Ovary (tissue), 9 donors: ENCODE data around the gene EPN3. TPM values are rescaled to one million over a fixed set of nuclear protein-coding genes. Genes with fewer than 3 reads are reported as not detected.

Source experiments
- DNase-seq, 5 donors: peaks; one replicate each; pipeline ENCODE4 v3.0.0-alpha.2; 2019 to 2020
- H3K27ac ChIP-seq, 2 donors: fragments of 200-600 bp; one replicate each; pipeline versions ENCODE4 v1.5.1 to v1.8.0; 2019 to 2022
- H3K27me3 ChIP-seq: fragments of 200-600 bp; one replicate; pipeline ENCODE4 v1.8.0; 2022
- H3K36me3 ChIP-seq: fragments of 200-600 bp; sonication (generic); one replicate; pipeline ENCODE4 v1.5.1; 2019
- H3K4me1 ChIP-seq: one replicate; pipeline ENCODE4 v1.8.1; 2013; ENCODE audit warnings: mild to moderate bottlenecking, moderate library complexity; ENCODE audit not compliant: insufficient read depth
- H3K4me3 ChIP-seq: fragments of 200-600 bp; sonication (generic); one replicate; pipeline ENCODE4 v1.5.1; 2017
- H3K9me3 ChIP-seq, 2 donors: fragments of 200-600 bp in 1 of 2; sonication (generic) in 1 of 2; one replicate each; pipeline versions ENCODE4 v1.5.1 to v1.8.1; 2013 to 2019; ENCODE audit warnings: mild to moderate bottlenecking in 1 of 2, moderate library complexity in 1 of 2
- EP300 ChIP-seq: sonication (generic); formaldehyde crosslinking; IDR thresholded peaks from one replicate; pipeline ENCODE4 v1.6.1; 2017; ENCODE audit warnings: antibody characterized with exemption
- POLR2A ChIP-seq: fragments of 450-650 bp; IDR thresholded peaks from one replicate; pipeline ENCODE4 v1.6.1; 2017; ENCODE audit warnings: antibody characterized with exemption, mild to moderate bottlenecking, moderate library complexity
- WGBS, 3 donors: extraction: QIAGEN DNeasy Blood & Tissue Kit in 1 of 3; methylation state at CpG; one replicate each; pipeline versions ENCODE4 v1.1.5 to v1.1.7; 2013 to 2017; 5-methylcytosine and 5-hydroxymethylcytosine counted together
- intact Hi-C, 4 donors: fragments of 100-400 bp; cut with DNase I; formaldehyde crosslinking; loops; one replicate each; pipeline versions ENCODE4 v1.11.0 to v1.15.1; 2022 to 2023
- polyA plus RNA-seq, 2 donors: library from polyadenylated mRNA; stranded (reverse); fragments of 200-250 nt in 1 of 2; fragments of 350-450 nt in 1 of 2; fragmentation: Illumina TruSeq in 1 of 2; extraction: RNeasy Lipid Tissue Mini Kit (QIAGEN cat#74804) in 1 of 2; gene quantifications; one replicate each; pipeline ENCODE4 v1.2.3, GENCODE V29; 2013 to 2014
- total RNA-seq, 7 donors: library from RNA; depleted of rRNA in 2 of 7; stranded (reverse); fragments of >200 nt in 2 of 7; fragmentation: NEBNext Ultra II Directional in 3 of 7; extraction: Animal tissue kit (Norgen Biotek cat#: 25700) in 3 of 7; gene quantifications; one replicate each; pipeline versions ENCODE4 v1.1.0 to v1.2.4, GENCODE V29; 2016 to 2023
- TF ChIP-seq, protein P1 (sequence below), 3 donors: fragments of 450-650 bp in 2 of 3; fragments of 200-600 bp in 1 of 3; IDR thresholded peaks; one replicate each; pipeline versions ENCODE4 v1.5.1 to v1.8.0; 2016 to 2022; ENCODE audit warnings: antibody characterized with exemption in 3 of 3, mild to moderate bottlenecking in 1 of 3
- donor health status: DM: no; HTN: no; CAD: no; lungs with moderate emphysema.
- donor health status: DM: no; HTN: no; CAD: no.
- donor health status: Bipolar disorder and iron deficiency.
- donor health status: DM: yes; HTN: yes; CAD: no.
- donor health status: DM: no; HTN: no; CAD: no.
- donor health status: DM: yes; HTN: yes; CAD: no.

The EPN3 gene
- total and polyA plus RNA-seq, 9 donors, result 6.2 to 33.4 (median 21.0) TPM

- Histone ChIP-seq H3K36me3 (no peaks in the 10 kb centered on the region), H3K4me1 (peaks cover 21% of the 10 kb centered on the region), H3K27ac (no peak overlapping the region), H3K4me3 (no peak overlapping the region), H3K9me3 (no peaks in the 10 kb centered on the region), H3K27me3 (no peaks in the 10 kb centered on the region)
- no peak for TF ChIP-seq EP300
- no peak for TF ChIP-seq POLR2A
- TF ChIP-seq, protein P1, sequence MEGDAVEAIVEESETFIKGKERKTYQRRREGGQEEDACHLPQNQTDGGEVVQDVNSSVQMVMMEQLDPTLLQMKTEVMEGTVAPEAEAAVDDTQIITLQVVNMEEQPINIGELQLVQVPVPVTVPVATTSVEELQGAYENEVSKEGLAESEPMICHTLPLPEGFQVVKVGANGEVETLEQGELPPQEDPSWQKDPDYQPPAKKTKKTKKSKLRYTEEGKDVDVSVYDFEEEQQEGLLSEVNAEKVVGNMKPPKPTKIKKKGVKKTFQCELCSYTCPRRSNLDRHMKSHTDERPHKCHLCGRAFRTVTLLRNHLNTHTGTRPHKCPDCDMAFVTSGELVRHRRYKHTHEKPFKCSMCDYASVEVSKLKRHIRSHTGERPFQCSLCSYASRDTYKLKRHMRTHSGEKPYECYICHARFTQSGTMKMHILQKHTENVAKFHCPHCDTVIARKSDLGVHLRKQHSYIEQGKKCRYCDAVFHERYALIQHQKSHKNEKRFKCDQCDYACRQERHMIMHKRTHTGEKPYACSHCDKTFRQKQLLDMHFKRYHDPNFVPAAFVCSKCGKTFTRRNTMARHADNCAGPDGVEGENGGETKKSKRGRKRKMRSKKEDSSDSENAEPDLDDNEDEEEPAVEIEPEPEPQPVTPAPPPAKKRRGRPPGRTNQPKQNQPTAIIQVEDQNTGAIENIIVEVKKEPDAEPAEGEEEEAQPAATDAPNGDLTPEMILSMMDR (IDR thresholded peaks at IDR 0.05), result no peak
- intact Hi-C loops, result no loop called here
- WGBS, 3 donors, result 43 to 47% (median 45%) methylated on average over 10 of the region's 10 CpGs
- peak in 1 of 5 donors; percentile 64 for DNase-seq
Measured at GRCh38 chr17:50589095-50589705, 56.7 kb downstream of the EPN3 start.

DNA sequence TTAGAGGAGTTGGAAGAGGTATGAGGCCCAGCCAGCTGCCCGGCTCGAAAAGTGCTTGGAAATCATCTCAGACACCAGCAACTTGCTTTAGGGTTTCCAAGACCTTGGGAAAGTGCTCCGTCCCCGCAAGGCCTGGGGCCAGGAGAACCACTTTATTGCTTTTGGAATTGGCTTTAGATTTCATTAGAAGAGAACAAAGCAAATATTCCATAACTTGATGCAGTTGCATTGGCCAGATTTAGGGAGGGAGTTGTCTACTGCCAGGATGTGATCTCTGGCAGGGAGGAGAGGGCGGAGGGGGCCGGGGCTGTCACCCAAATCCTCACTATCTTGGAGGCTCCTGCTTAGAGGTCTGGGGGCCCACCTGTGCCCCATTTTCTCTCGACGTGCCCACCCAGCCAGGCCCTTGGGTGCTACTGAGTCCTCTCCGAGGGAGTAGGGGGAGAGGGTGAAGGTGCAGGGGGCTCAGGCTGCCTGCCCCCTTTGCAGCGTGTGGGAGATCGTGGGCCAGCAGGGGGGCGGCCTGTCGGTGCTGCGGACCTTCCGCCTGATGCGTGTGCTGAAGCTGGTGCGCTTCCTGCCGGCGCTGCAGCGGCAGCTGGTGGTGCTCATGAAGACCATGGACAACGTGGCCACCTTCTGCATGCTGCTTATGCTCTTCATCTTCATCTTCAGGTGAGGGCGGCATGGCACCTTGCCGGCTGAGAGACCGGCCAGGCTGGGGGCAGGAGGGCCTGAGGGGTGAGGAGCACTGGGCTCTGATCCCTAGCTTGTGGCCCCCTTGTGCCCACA, 58.6 kb downstream of the EPN3 start:
- WGBS, 3 donors, result 85 to 93% (median 92%) methylated on average over 24 of the region's 24 CpGs
- H3K4me1 ChIP-seq, result peaks cover 21% of the 10 kb centered on the region
- H3K4me3 ChIP-seq, result no peak overlapping the region
- DNase-seq, result no peak
- H3K9me3 ChIP-seq, result no peaks in the 10 kb centered on the region
- H3K27ac ChIP-seq, result no peak overlapping the region
- no peaks in the 10 kb centered on the region for H3K27me3 ChIP-seq
- H3K36me3 ChIP-seq, result no peaks in the 10 kb centered on the region
- TF ChIP-seq, protein P1 (IDR thresholded peaks at IDR 0.05), result no peak
- TF ChIP-seq POLR2A, result no peak
- intact Hi-C loops, result no loop called here

DNA sequence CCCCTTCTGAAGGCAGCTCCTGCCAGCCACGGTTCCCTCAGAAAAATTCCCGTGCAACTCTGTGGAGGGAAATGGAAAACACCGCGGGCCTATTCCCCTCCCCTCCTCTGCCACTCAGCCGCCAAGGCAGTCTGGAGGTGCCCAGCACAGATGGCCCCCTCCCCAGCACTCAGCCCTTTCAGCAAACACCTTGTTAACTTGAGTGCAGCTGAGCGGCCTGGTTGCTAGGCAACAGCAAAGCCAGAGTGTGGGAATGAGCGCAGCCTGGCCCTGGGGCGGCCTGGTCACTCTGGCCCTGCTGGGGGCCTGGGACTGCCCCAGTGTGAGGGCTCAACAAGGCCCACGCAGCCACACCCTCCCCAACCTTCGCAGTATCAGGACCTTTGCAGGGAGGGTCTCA, 60.8 kb downstream of the EPN3 start:
- no peaks in the 10 kb centered on the region for H3K27me3 ChIP-seq
- H3K4me1 ChIP-seq, result peaks cover 20% of the 10 kb centered on the region
- H3K36me3 ChIP-seq, result no peaks in the 10 kb centered on the region
- no peak for TF ChIP-seq EP300
- TF ChIP-seq, protein P1 (IDR thresholded peaks at IDR 0.05), result no peak
- no peak for TF ChIP-seq POLR2A
- WGBS, 3 donors, result 55 to 66% (median 59%) methylated on average over 10 of the region's 10 CpGs
- no peak overlapping the region for H3K27ac ChIP-seq
- no peaks in the 10 kb centered on the region for H3K9me3 ChIP-seq
- no peak overlapping the region for H3K4me3 ChIP-seq
- DNase-seq, result no peak
- intact Hi-C loops, result no loop called here

Other genes with a start within 250 kb of the EPN3 start
- 10 to 100 TPM; 17.9 to 34.1 (median 28.7) TPM for gene XYLT2, start 186.6 kb upstream of the EPN3 start, total RNA-seq
- gene XYLT2, start 186.6 kb upstream of the EPN3 start, polyA plus RNA-seq, result 10 to 100 TPM in 1 of 2 donors, 1 to 10 TPM in 1; 5.2 to 17.2 TPM
- gene MRPL27, start 159.6 kb upstream of the EPN3 start, total RNA-seq, result 10 to 100 TPM; 38.7 to 60.2 (median 47.7) TPM
- 10 to 100 TPM; 53.6 to 74.8 TPM for gene MRPL27, start 159.6 kb upstream of the EPN3 start, polyA plus RNA-seq
- gene EME1, start 159.5 kb upstream of the EPN3 start, total RNA-seq, result 1 to 10 TPM in 2 of 7 donors, under 1 TPM in 5; 0.46 to 1.3 (median 0.88) TPM
- 1 to 10 TPM in 1 of 2 donors, under 1 TPM in 1; 0.63 to 1.4 TPM for gene EME1, start 159.5 kb upstream of the EPN3 start, polyA plus RNA-seq
- gene LRRC59, start 135.2 kb upstream of the EPN3 start, total RNA-seq, result 10 to 100 TPM; 18.4 to 64.5 (median 41.0) TPM
- 10 to 100 TPM; 22.5 to 71.4 TPM for gene LRRC59, start 135.2 kb upstream of the EPN3 start, polyA plus RNA-seq
- gene ACSF2, start 106.5 kb upstream of the EPN3 start, total RNA-seq, result 10 to 100 TPM; 26.7 to 86.0 (median 49.5) TPM
- 10 to 100 TPM; 39.1 to 49.5 TPM for gene ACSF2, start 106.5 kb upstream of the EPN3 start, polyA plus RNA-seq
- gene CHAD, start 63.9 kb upstream of the EPN3 start, total RNA-seq, result under 1 TPM in 6 of 7 donors, not detected in 1; 0.18 to 0.92 (median 0.46) TPM
- 1 to 10 TPM in 1 of 2 donors, under 1 TPM in 1; 0.29 to 2.5 TPM for gene CHAD, start 63.9 kb upstream of the EPN3 start, polyA plus RNA-seq
- 10 to 100 TPM; 21.2 to 48.0 (median 40.5) TPM for gene RSAD1, start 53.9 kb upstream of the EPN3 start, total RNA-seq
- 10 to 100 TPM; 24.2 to 26.2 TPM for gene RSAD1, start 53.9 kb upstream of the EPN3 start, polyA plus RNA-seq
- gene MYCBPAP, start 24.3 kb upstream of the EPN3 start, total RNA-seq, result 1 to 10 TPM; 2.5 to 8.1 (median 4.5) TPM
- gene MYCBPAP, start 24.3 kb upstream of the EPN3 start, polyA plus RNA-seq, result 1 to 10 TPM; 3.2 to 9.7 TPM
- 10 to 100 TPM; 53.7 to 81.2 (median 62.6) TPM for gene SPATA20, start 14.4 kb downstream of the EPN3 start, total RNA-seq
- 10 to 100 TPM; 43.5 to 55.4 TPM for gene SPATA20, start 14.4 kb downstream of the EPN3 start, polyA plus RNA-seq
- gene CACNA1G, start 28.0 kb downstream of the EPN3 start, total RNA-seq, result 10 to 100 TPM in 3 of 7 donors, 1 to 10 TPM in 4; 1.9 to 39.1 (median 6.5) TPM
- gene CACNA1G, start 28.0 kb downstream of the EPN3 start, polyA plus RNA-seq, result 1 to 10 TPM; 1.0 to 1.2 TPM
- 10 to 100 TPM in 1 of 7 donors, 1 to 10 TPM in 6; 1.4 to 11.4 (median 5.2) TPM for gene ABCC3, start 102.1 kb downstream of the EPN3 start, total RNA-seq
- 10 to 100 TPM in 1 of 2 donors, 1 to 10 TPM in 1; 2.5 to 14.2 TPM for gene ABCC3, start 102.1 kb downstream of the EPN3 start, polyA plus RNA-seq
- 10 to 100 TPM; 19.4 to 52.6 (median 42.1) TPM for gene ANKRD40, start 175.2 kb downstream of the EPN3 start, total RNA-seq
- 10 to 100 TPM; 17.0 to 41.7 TPM for gene ANKRD40, start 175.2 kb downstream of the EPN3 start, polyA plus RNA-seq
- 100 to 1,000 TPM; 103 to 172 (median 139) TPM for gene LUC7L3, start 186.9 kb downstream of the EPN3 start, total RNA-seq
- gene LUC7L3, start 186.9 kb downstream of the EPN3 start, polyA plus RNA-seq, result 100 to 1,000 TPM in 1 of 2 donors, 10 to 100 TPM in 1; 96.5 to 148 TPM
- not detected for gene ANKRD40CL, start 234.8 kb downstream of the EPN3 start, total RNA-seq
- not detected for gene ANKRD40CL, start 234.8 kb downstream of the EPN3 start, polyA plus RNA-seq